Breast epithelium (tissue), 4 donors: ENCODE results near the gene CASS4. TPM values are rescaled to one million over a fixed set of nuclear protein-coding genes. Genes with fewer than 3 reads are reported as not detected.

Experiments
- DNase-seq, 2 donors: peaks; one replicate each; pipeline ENCODE4 v3.0.0-alpha.2; 2019; ENCODE audit warnings: low spot score in 2 of 2
- H3K27ac ChIP-seq, 2 donors: fragments of 200-600 bp; sonication (generic) in 1 of 2; one replicate each; pipeline ENCODE4 v1.5.1; 2016 to 2019; ENCODE audit warnings: mild to moderate bottlenecking in 1 of 2
- H3K27me3 ChIP-seq, 2 donors: fragments of 200-600 bp; sonication (generic) in 1 of 2; one replicate each; pipeline versions ENCODE4 v1.5.1 to v1.6.0; 2017 to 2019; ENCODE audit warnings: control low read depth in 1 of 2, mild to moderate bottlenecking in 1 of 2
- H3K36me3 ChIP-seq: fragments of 200-600 bp; one replicate; pipeline ENCODE4 v1.5.1; 2019
- H3K4me1 ChIP-seq, 2 donors: fragments of 200-600 bp; sonication (generic); one replicate each; pipeline ENCODE4 v1.5.1; 2016 to 2019; ENCODE audit warnings: control low read depth in 1 of 2
- H3K4me3 ChIP-seq, 3 donors: fragments of 200-600 bp; sonication (generic); 1 replicate in 2 of 3; 2 replicates in 1 of 3; pipeline ENCODE4 v1.5.1; 2016 to 2019; ENCODE audit warnings: mild to moderate bottlenecking in 3 of 3, moderate library complexity in 2 of 3
- H3K9me3 ChIP-seq, 2 donors: fragments of 200-600 bp; sonication (generic) in 1 of 2; one replicate each; pipeline ENCODE4 v1.5.1; 2016 to 2019; ENCODE audit warnings: control low read depth in 1 of 2
- POLR2A ChIP-seq: fragments of 450-650 bp; IDR thresholded peaks from one replicate; pipeline ENCODE4 v1.6.1; 2016; ENCODE audit warnings: antibody characterized with exemption, mild to moderate bottlenecking, moderate library complexity
- POLR2AphosphoS5 ChIP-seq, 3 donors: sonication (generic); formaldehyde crosslinking; IDR thresholded peaks; one replicate each; pipeline ENCODE4 v1.6.1; 2017; ENCODE audit warnings: antibody characterized with exemption in 3 of 3
- intact Hi-C: fragments of 100-400 bp; cut with DNase I; formaldehyde crosslinking; loops from one replicate; pipeline ENCODE4 v1.15.1; 2023; ENCODE audit warnings: low total_unique reads
- total RNA-seq, 3 donors: library from RNA; depleted of rRNA; stranded (reverse); fragments of >200 nt; gene quantifications; one replicate each; pipeline ENCODE4 v1.1.0, GENCODE V29; 2016
- TF ChIP-seq, protein P1 (sequence below), 3 donors: fragments of 450-650 bp; IDR thresholded peaks; one replicate each; pipeline ENCODE4 v1.5.1; 2016 to 2017; ENCODE audit warnings: antibody characterized with exemption in 3 of 3, mild to moderate bottlenecking in 3 of 3, moderate library complexity in 3 of 3

The CASS4 gene, protein sequence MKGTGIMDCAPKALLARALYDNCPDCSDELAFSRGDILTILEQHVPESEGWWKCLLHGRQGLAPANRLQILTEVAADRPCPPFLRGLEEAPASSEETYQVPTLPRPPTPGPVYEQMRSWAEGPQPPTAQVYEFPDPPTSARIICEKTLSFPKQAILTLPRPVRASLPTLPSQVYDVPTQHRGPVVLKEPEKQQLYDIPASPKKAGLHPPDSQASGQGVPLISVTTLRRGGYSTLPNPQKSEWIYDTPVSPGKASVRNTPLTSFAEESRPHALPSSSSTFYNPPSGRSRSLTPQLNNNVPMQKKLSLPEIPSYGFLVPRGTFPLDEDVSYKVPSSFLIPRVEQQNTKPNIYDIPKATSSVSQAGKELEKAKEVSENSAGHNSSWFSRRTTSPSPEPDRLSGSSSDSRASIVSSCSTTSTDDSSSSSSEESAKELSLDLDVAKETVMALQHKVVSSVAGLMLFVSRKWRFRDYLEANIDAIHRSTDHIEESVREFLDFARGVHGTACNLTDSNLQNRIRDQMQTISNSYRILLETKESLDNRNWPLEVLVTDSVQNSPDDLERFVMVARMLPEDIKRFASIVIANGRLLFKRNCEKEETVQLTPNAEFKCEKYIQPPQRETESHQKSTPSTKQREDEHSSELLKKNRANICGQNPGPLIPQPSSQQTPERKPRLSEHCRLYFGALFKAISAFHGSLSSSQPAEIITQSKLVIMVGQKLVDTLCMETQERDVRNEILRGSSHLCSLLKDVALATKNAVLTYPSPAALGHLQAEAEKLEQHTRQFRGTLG
- 1 to 10 TPM; 1.6 to 3.4 (median 2.2) TPM for total RNA-seq

DNA sequence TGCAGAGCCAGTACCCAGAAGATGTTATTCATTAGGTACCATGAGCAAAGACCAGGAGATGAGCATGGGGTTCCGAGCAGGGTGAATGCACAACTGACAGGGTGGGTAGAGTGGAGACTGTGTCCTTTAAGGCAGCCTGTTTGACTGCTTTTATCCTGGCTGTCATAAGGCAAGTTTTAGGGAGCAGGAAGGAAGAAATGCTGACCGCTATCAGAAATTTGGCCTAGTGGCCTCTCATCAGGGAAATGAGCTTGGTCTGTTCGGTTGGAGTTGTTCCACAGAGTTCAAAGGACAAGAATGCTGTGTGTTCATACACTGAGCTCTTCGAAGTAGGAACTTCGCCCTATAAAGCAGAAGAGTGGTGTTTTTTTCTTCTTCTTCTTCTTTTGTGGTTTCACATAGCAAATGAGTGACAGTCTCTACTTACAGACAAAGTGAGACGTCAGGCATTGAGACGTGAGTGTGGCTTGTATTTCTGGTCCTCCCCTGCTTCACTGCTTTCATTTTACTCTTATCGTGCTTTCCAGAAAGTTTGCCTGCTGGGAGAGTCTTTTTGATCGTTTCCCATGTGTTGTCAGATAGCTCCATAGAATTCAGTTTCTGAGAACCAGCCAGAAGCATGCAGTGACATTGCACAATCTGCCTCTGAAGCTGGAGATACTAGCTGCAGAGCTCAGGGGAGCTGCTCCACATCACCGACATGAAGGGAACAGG lies at the start of gene CASS4:
Gene CASS4 (plus strand): TSS at position 502 of the 714 bp plus-strand sequence. CDS start 199 bp downstream, at position 701.
- Histone ChIP-seq H3K9me3 (no peaks in the 10 kb centered on the region), H3K4me1 (no peaks in the 10 kb centered on the region), H3K27ac (peak within 1 kb of the TSS; percentile 5 to 65), H3K36me3 (no peaks in the 10 kb centered on the region), H3K4me3 (peak within 1 kb of the TSS in 2 of 3 donors; percentile 14 to 41), H3K27me3 (no peaks in the 10 kb centered on the region)
- TF ChIP-seq, protein P1, sequence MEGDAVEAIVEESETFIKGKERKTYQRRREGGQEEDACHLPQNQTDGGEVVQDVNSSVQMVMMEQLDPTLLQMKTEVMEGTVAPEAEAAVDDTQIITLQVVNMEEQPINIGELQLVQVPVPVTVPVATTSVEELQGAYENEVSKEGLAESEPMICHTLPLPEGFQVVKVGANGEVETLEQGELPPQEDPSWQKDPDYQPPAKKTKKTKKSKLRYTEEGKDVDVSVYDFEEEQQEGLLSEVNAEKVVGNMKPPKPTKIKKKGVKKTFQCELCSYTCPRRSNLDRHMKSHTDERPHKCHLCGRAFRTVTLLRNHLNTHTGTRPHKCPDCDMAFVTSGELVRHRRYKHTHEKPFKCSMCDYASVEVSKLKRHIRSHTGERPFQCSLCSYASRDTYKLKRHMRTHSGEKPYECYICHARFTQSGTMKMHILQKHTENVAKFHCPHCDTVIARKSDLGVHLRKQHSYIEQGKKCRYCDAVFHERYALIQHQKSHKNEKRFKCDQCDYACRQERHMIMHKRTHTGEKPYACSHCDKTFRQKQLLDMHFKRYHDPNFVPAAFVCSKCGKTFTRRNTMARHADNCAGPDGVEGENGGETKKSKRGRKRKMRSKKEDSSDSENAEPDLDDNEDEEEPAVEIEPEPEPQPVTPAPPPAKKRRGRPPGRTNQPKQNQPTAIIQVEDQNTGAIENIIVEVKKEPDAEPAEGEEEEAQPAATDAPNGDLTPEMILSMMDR (IDR thresholded peaks at IDR 0.05) = no peak
- TF ChIP-seq POLR2A (no peak), POLR2AphosphoS5 (IDR thresholded peaks at IDR 0.05) (no peak)
- intact Hi-C loops = no loop called here
- DNase-seq = no peak

DNA sequence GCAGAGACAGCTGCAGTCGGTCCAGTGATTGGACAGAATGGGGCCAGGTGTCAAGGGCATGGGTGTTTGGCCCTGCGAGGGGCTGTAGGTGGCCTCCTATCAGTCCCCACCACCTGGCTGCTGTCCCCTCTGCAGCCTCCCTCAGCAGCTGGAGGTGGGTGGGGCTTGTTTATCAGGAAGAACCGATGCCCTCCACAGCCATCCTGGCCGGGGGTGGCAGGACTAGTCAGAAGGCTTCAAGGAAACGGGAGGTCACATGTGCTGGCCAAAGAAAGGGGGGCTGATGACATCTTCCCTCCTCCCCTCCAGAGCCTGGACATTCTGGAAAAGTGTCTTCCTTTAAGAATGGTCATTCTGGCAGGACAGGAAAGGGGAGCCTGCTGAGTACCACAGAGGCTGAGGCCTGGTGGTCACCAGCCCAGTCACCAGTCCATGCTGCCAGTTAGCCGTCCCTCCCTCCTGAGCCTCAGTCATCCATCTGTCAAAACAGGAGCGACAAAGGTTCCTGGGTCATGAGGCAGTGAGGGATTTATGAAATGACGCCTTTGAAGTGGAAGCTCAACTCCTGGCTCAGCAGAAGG lies 49.1 kb upstream of the CASS4 start:
- Histone ChIP-seq H3K4me1 (peaks cover 7 to 9% of the 10 kb centered on the region in 2 donors), H3K9me3 (no peaks in the 10 kb centered on the region), H3K4me3 (peak overlapping the region in 2 of 3 donors; percentile 4 to 17), H3K36me3 (no peaks in the 10 kb centered on the region), H3K27ac (peak overlapping the region; percentile 23 to 52), H3K27me3 (no peaks in the 10 kb centered on the region)
- peak in 1 of 2 donors; percentile 30 for DNase-seq
- intact Hi-C loops = no loop called here
- TF ChIP-seq, protein P1 (IDR thresholded peaks at IDR 0.05) = no peak
- TF ChIP-seq POLR2AphosphoS5 (IDR thresholded peaks at IDR 0.05) = no peak
- no peak for TF ChIP-seq POLR2A

DNA sequence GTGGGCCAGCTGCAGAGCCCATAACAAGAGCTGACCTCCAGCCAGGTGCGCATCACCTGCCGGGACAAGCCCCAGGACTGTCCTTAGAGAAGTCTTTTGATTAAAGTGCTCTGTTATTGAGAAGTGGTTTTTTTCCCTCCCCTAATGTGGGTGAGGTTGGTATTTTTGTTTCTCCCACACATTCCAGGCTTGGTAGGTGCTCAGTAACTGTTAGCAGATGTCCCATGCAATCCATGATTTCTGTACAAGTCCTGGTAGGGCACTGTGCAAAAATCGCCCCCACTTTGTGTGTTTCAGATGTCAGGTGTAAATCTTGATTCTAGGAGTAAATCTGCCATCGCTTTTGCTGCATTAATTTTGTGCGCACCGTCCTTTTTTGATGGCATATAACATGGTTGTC lies 48.6 kb upstream of the CASS4 start:
- no peaks in the 10 kb centered on the region for H3K9me3 ChIP-seq
- peak overlapping the region in 1 of 3 donors; percentile 17 for H3K4me3 ChIP-seq
- intact Hi-C loops = no loop called here
- peak overlapping the region in 1 of 2 donors; percentile 23 for H3K27ac ChIP-seq
- H3K36me3 ChIP-seq = no peaks in the 10 kb centered on the region
- peaks cover 7 to 9% of the 10 kb centered on the region in 2 donors for H3K4me1 ChIP-seq
- TF ChIP-seq POLR2A (no peak), POLR2AphosphoS5 (IDR thresholded peaks at IDR 0.05) (no peak)
- TF ChIP-seq, protein P1 (IDR thresholded peaks at IDR 0.05) = no peak
- peak in 1 of 2 donors; percentile 41 for DNase-seq
- H3K27me3 ChIP-seq = no peaks in the 10 kb centered on the region

DNA sequence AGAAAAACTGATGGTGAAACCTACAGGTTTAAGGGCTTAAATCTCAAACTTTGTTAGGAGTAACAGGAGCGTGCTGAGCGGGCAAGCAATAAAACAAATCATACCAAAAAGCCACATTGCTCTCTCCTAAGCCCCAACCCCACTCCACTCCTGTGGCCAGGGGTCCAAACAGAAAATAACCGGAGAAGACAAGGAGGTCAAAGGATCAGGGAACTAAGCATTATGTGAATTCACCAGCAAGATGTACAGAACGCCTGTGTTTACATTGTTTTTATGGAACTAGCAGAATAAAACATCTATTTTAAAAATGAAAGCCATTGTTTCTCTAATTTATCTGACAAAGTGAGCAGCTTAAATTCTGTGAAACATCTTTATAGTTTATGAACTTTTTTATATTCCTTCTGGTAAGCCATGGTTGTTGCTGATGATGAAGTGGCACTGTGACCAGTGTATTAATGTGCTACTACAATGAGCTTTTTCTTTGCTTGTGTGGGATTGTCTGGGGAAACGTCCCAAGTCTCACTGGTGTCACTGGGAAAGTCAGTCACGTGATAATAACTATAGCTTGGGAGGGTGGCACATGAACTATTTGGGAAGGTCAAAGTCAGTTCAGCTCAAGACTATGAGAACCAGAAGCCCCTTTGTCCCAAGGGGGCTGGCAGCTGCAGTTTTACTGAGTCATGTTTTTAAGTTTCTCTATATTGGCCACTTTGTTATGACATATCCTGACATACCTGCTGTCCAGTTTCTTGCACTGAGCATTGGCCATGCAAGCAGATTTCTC lies 43.5 kb upstream of the CASS4 start:
- DNase-seq = no peak
- Histone ChIP-seq H3K27ac (no peak overlapping the region), H3K9me3 (no peaks in the 10 kb centered on the region), H3K27me3 (no peaks in the 10 kb centered on the region), H3K4me1 (no peaks in the 10 kb centered on the region), H3K4me3 (no peak overlapping the region), H3K36me3 (no peaks in the 10 kb centered on the region)
- intact Hi-C loops = no loop called here
- TF ChIP-seq, protein P1 (IDR thresholded peaks at IDR 0.05) = no peak
- no peak for TF ChIP-seq POLR2A
- no peak for TF ChIP-seq POLR2AphosphoS5 (IDR thresholded peaks at IDR 0.05)
